ENCODE measurements around the gene COMT.

The COMT gene

DNA sequence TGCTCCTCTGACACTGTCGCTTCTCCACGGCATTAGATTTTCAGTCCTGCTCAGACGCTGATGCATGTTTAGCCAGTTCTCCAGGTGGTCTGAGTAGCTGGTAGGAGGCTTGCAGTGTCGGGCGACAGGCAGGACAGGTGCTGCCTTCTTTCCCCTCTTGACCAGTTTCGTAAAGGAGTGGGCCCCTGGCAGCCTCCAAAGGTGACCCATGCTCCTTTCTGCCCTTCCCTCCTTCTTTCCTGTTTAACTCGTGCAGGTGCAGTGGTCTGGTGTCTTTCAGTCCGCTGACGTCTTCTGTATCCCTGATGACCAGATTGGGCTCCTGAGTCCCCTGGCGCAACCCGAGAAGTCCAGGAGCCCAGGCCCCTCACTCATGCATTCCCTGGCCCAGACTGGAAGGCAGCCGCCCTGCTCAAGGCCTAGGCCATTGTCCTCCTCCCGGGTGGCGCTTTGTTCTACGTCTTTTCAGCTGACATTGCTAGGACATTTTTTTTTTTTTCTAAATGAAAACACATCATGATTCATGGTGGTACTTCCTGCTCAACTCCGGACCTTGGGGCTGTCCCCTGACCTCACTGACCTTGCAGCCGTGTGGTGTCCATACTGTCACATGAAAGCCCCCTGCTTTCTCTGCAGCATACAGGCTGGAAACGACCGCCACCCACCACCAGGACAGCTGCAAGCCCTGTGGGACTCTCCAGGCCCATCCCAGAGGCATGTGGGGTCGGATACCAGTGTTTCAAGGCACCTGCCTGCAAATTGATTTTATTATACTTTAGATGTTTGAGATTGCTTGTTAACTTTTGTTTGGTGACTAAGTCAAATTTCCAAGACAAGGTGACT, 25.6 kb downstream of the COMT start:
- no peak for DNase-seq (ENCODE audit: low read depth, low spot score)
- H3K27ac ChIP-seq: no peak overlapping the region
- TF ChIP-seq POLR2AphosphoS5 (IDR thresholded peaks at IDR 0.05; ENCODE audit: borderline replicate concordance, low read depth, low read length): no peak
- TF ChIP-seq EZH2 (IDR thresholded peaks at IDR 0.05): no peak
- TF ChIP-seq FOXP2 (optimal IDR thresholded peaks at IDR 0.05; ENCODE audit: control extremely low read depth, extremely low read length, insufficient read depth): no peak
- no peaks in the 10 kb centered on the region; the same call in 1 of the 2 replicates for H3K36me3 ChIP-seq (ENCODE audit: insufficient read depth, low read length)
- H3K4me3 ChIP-seq: no peak overlapping the region
- H3K9me3 ChIP-seq (ENCODE audit: low read depth, low read length): no peaks in the 10 kb centered on the region
- no peak overlapping the region for H3K9ac ChIP-seq (ENCODE audit: insufficient read length)

DNA sequence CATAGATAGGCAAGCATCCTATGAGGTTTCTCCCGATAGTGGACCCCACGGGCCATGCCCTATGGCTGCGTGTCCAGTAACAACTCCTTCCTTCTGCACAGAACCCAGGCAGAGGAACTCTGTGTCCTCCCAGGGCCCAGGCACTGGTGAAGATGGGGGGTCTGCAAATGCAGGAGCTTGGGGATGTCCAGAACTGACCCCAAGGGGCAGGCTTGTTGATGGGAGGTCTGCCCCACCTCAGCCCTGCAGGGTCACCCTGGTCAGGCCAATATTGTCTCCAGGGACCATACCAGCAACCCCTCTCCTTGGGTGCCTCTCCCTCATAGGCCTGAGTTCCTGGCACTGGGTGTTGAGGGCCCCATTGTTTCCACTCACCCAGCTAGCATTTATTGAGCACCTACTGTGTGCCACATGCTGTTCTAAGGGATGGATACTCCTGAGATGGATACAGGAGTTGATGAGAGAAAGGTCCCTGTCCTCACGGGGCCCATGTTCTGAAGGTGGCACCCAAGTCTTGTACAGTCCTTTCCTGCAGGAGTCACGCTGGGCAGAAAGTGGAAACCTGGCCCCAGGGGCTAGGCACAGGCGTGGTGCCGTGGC, 26.4 kb downstream of the COMT start:
- H3K4me3 ChIP-seq: no peak overlapping the region
- no peak overlapping the region for H3K9ac ChIP-seq (ENCODE audit: insufficient read length)
- no peaks in the 10 kb centered on the region for H3K9me3 ChIP-seq (ENCODE audit: low read depth, low read length)
- no peaks in the 10 kb centered on the region; the same call in 1 of the 2 replicates for H3K36me3 ChIP-seq (ENCODE audit: insufficient read depth, low read length)
- DNase-seq (ENCODE audit: low read depth, low spot score): no peak
- no peak overlapping the region for H3K27ac ChIP-seq
- TF ChIP-seq POLR2AphosphoS5 (IDR thresholded peaks at IDR 0.05; ENCODE audit: borderline replicate concordance, low read depth, low read length) (no peak), FOXP2 (optimal IDR thresholded peaks at IDR 0.05; ENCODE audit: control extremely low read depth, extremely low read length, insufficient read depth) (no peak), EZH2 (IDR thresholded peaks at IDR 0.05) (no peak)

DNA sequence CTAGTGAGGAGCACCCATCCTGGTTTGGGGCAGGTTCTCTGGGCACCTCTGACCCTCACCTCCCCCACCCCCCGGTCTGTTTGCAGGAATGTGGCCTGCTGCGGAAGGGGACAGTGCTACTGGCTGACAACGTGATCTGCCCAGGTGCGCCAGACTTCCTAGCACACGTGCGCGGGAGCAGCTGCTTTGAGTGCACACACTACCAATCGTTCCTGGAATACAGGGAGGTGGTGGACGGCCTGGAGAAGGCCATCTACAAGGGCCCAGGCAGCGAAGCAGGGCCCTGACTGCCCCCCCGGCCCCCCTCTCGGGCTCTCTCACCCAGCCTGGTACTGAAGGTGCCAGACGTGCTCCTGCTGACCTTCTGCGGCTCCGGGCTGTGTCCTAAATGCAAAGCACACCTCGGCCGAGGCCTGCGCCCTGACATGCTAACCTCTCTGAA, 26.9 kb downstream of the COMT start:
- TF ChIP-seq POLR2AphosphoS5 (IDR thresholded peaks at IDR 0.05; ENCODE audit: borderline replicate concordance, low read depth, low read length): no peak
- TF ChIP-seq FOXP2 (optimal IDR thresholded peaks at IDR 0.05; ENCODE audit: control extremely low read depth, extremely low read length, insufficient read depth): no peak
- no peak for TF ChIP-seq EZH2 (IDR thresholded peaks at IDR 0.05)
- Histone ChIP-seq H3K9me3 (ENCODE audit: low read depth, low read length) (no peaks in the 10 kb centered on the region), H3K9ac (ENCODE audit: insufficient read length) (no peak overlapping the region), H3K4me3 (no peak overlapping the region), H3K27ac (no peak overlapping the region), H3K36me3 (ENCODE audit: insufficient read depth, low read length) (no peaks in the 10 kb centered on the region; the same call in 1 of the 2 replicates)
- DNase-seq (ENCODE audit: low read depth, low spot score): no peak

DNA sequence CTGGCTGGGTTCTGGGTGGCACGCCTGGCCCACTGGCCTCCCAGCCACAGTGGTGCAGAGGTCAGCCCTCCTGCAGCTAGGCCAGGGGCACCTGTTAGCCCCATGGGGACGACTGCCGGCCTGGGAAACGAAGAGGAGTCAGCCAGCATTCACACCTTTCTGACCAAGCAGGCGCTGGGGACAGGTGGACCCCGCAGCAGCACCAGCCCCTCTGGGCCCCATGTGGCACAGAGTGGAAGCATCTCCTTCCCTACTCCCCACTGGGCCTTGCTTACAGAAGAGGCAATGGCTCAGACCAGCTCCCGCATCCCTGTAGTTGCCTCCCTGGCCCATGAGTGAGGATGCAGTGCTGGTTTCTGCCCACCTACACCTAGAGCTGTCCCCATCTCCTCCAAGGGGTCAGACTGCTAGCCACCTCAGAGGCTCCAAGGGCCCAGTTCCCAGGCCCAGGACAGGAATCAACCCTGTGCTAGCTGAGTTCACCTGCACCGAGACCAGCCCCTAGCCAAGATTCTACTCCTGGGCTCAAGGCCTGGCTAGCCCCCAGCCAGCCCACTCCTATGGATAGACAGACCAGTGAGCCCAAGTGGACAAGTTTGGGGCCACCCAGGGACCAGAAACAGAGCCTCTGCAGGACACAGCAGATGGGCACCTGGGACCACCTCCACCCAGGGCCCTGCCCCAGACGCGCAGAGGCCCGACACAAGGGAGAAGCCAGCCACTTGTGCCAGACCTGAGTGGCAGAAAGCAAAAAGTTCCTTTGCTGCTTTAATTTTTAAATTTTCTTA, 27.8 kb downstream of the COMT start:
- no peak overlapping the region for H3K27ac ChIP-seq
- no peaks in the 10 kb centered on the region for H3K36me3 ChIP-seq (ENCODE audit: insufficient read depth, low read length)
- no peak overlapping the region for H3K9ac ChIP-seq (ENCODE audit: insufficient read length)
- DNase-seq (ENCODE audit: low read depth, low spot score): no peak
- H3K9me3 ChIP-seq (ENCODE audit: low read depth, low read length): no peaks in the 10 kb centered on the region
- no peak overlapping the region for H3K4me3 ChIP-seq
- TF ChIP-seq POLR2AphosphoS5 (IDR thresholded peaks at IDR 0.05; ENCODE audit: borderline replicate concordance, low read depth, low read length): no peak
- no peak for TF ChIP-seq FOXP2 (optimal IDR thresholded peaks at IDR 0.05; ENCODE audit: control extremely low read depth, extremely low read length, insufficient read depth)
- no peak for TF ChIP-seq EZH2 (IDR thresholded peaks at IDR 0.05)

DNA sequence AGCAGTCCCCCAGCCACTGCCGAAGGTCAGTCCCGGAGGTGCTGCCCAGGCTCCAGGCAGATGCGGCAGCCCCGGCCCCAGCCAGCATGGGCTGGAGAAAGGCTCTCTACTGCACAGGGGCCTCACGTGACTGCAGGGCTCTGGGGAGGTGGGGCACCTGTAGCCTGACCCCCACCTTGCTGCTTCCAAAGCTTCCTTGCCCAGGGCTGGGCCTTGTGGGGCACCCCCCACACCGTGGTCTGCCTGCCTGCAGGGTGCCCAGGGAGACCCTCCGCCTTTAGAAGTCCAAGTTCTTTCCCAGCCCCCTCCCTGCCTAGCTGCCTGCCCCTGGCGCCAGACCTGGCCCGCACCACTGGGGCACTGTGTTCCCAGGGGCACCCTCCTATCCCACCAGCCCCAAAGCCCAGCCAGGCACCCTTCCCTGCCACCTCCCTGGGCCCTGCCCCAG, 28.5 kb downstream of the COMT start:
- H3K9ac ChIP-seq (ENCODE audit: insufficient read length): no peak overlapping the region
- H3K4me3 ChIP-seq: no peak overlapping the region
- no peak overlapping the region for H3K27ac ChIP-seq
- TF ChIP-seq EZH2 (IDR thresholded peaks at IDR 0.05) (no peak), FOXP2 (optimal IDR thresholded peaks at IDR 0.05; ENCODE audit: control extremely low read depth, extremely low read length, insufficient read depth) (no peak), POLR2AphosphoS5 (IDR thresholded peaks at IDR 0.05; ENCODE audit: borderline replicate concordance, low read depth, low read length) (no peak)
- no peak for DNase-seq (ENCODE audit: low read depth, low spot score)
- H3K9me3 ChIP-seq (ENCODE audit: low read depth, low read length): no peaks in the 10 kb centered on the region
- H3K36me3 ChIP-seq (ENCODE audit: insufficient read depth, low read length): no peaks in the 10 kb centered on the region

DNA sequence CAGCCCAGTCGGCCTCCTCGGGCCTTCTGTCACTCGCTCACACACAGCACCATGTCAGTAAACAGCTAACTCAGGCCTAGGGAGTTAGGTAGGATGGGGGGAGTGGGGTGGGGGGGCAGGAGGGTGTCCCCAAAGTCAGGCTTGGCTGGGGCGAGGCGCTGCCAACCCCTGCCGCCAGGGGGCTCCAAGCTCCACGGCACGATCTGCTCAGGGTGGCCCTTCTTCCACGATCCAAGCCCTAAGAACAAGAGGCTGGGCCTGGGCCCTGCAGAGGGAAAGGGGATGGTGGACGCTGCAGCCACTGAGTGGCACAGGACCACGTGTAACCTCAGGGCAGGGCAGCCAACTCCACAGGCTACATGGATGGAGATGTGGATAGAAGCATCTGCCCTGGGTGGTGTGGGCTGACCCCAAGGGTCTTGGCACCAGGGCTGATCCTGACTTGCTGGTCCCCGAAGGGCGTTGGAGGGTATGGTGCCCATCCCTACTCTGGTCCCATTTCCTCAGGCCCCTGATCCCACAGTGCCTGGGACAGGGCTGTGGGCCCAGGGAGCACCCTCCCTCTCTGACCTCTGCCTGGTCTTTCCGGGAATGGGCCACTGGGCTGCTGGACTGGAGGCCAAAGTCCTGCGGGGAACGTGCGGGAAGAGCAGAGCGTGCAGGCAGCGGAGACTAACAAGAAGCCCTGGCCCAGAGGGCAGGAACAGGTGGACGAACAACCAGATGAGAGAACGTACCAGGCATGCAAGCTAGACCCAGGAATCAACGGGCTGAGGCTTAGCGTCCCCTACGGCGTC, 29.1 kb downstream of the COMT start:
- H3K27ac ChIP-seq: no peak overlapping the region

DNA sequence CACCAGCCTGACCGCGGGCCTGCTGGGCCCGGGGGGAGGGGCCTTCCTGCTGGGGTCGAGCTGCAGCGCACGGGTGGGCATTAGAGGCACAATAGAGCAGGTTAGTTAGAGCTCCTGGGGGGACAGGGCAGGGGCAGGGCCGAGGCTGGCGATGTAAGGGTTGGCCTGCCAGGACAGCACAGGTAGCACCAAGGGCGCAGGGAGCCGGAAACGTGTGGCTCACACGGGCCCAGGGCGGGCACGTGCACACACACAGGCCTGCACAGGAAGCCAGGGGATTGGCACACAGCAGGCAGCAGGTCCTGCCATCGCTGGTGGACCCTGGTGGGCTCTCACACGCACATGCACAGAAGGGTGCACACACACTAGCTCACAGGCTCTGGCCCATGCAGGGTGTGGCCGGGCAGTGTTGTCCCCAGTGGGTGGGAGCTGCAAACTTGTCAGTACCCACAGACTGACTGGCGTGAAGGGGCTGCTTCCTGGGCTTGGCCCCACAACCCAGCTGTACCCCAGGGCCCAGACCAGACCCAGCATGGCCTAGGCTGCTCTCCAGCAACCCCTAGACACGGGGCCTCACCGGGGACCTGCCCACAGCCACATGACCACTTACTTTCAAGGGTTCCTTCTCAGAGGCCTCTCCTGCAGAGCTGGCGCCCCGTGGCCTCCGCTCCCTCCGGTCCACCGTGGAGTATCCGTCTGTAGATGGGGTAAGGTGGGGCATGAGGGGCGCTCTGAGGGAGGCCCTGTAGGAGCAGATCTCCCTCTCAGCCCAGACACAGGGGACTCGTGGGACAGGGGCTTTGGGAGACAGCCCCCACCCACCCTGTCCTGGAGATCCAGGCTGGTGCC, 29.9 kb downstream of the COMT start:
- TF ChIP-seq POLR2AphosphoS5 (IDR thresholded peaks at IDR 0.05; ENCODE audit: borderline replicate concordance, low read depth, low read length) (no peak), FOXP2 (optimal IDR thresholded peaks at IDR 0.05; ENCODE audit: control extremely low read depth, extremely low read length, insufficient read depth) (no peak), EZH2 (IDR thresholded peaks at IDR 0.05) (no peak)
- no peak overlapping the region for H3K27ac ChIP-seq
- no peak for DNase-seq (ENCODE audit: low read depth, low spot score)
- H3K4me3 ChIP-seq: no peak overlapping the region
- H3K9me3 ChIP-seq (ENCODE audit: low read depth, low read length): no peaks in the 10 kb centered on the region
- H3K36me3 ChIP-seq (ENCODE audit: insufficient read depth, low read length): no peaks in the 10 kb centered on the region
- no peak overlapping the region for H3K9ac ChIP-seq (ENCODE audit: insufficient read length)

More for the DNA sequence above, 29.1 kb downstream of the COMT start:
- TF ChIP-seq POLR2AphosphoS5 (IDR thresholded peaks at IDR 0.05; ENCODE audit: borderline replicate concordance, low read depth, low read length) (no peak), FOXP2 (optimal IDR thresholded peaks at IDR 0.05; ENCODE audit: control extremely low read depth, extremely low read length, insufficient read depth) (no peak), EZH2 (IDR thresholded peaks at IDR 0.05) (no peak)
- no peak overlapping the region for H3K9ac ChIP-seq (ENCODE audit: insufficient read length)
- no peak for DNase-seq (ENCODE audit: low read depth, low spot score)
- H3K4me3 ChIP-seq: no peak overlapping the region
- no peaks in the 10 kb centered on the region for H3K9me3 ChIP-seq (ENCODE audit: low read depth, low read length)
- no peaks in the 10 kb centered on the region for H3K36me3 ChIP-seq (ENCODE audit: insufficient read depth, low read length)
